Panc1 (cell line): Measurements from ENCODE around the gene SOX5.

ENCODE experiments used
- POLR2AphosphoS5 ChIP-seq: IDR thresholded peaks from 2 replicates; pipeline ENCODE4 v1.6.1; 2012; ENCODE audit warnings: mild to moderate bottlenecking, low read depth, low read length, moderate library complexity
- TCF7L2 ChIP-seq: IDR thresholded peaks from 2 replicates; pipeline ENCODE4 v1.6.1; 2011; ENCODE audit warnings: mild to moderate bottlenecking, low read depth, low read length, inconsistent platforms
- TF ChIP-seq, protein P1 (sequence below): fragments of 450-650 bp; IDR thresholded peaks from 2 replicates; pipeline ENCODE4 v1.5.1; 2017; ENCODE audit warnings: mild to moderate bottlenecking
- TF ChIP-seq, protein P2 (sequence below), 2 experiments: IDR thresholded peaks; 2 replicates each; pipeline ENCODE4 v1.6.1; 2011 to 2012; ENCODE audit warnings: low read depth in 2 of 2, control low read depth in 1 of 2, low read length in 1 of 2, mild to moderate bottlenecking in 1 of 2, moderate library complexity in 1 of 2; ENCODE audit not compliant: insufficient read depth in 1 of 2

DNA sequence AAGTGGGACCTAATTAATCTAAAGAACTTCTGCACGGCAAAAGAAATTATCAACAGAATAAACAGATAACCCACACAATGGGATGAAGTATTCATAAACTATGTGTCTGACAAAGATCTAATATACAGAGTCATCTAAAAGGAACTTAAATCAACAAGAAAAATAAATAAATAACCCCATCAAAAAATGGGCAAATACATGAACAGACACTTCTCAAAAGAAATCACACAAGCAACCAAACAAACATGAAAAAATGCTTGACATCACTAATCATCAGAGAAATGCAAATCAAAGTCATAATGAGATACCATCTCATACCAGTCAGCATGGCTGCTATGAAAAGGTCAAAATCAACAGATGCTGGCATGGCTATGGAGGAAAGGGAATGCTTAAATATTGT lies 466.9 kb downstream of the SOX5 start:
- TF ChIP-seq, protein P1, sequence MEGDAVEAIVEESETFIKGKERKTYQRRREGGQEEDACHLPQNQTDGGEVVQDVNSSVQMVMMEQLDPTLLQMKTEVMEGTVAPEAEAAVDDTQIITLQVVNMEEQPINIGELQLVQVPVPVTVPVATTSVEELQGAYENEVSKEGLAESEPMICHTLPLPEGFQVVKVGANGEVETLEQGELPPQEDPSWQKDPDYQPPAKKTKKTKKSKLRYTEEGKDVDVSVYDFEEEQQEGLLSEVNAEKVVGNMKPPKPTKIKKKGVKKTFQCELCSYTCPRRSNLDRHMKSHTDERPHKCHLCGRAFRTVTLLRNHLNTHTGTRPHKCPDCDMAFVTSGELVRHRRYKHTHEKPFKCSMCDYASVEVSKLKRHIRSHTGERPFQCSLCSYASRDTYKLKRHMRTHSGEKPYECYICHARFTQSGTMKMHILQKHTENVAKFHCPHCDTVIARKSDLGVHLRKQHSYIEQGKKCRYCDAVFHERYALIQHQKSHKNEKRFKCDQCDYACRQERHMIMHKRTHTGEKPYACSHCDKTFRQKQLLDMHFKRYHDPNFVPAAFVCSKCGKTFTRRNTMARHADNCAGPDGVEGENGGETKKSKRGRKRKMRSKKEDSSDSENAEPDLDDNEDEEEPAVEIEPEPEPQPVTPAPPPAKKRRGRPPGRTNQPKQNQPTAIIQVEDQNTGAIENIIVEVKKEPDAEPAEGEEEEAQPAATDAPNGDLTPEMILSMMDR = no peak
- TF ChIP-seq TCF7L2 (no peak), POLR2AphosphoS5 (no peak)
- TF ChIP-seq, protein P2, sequence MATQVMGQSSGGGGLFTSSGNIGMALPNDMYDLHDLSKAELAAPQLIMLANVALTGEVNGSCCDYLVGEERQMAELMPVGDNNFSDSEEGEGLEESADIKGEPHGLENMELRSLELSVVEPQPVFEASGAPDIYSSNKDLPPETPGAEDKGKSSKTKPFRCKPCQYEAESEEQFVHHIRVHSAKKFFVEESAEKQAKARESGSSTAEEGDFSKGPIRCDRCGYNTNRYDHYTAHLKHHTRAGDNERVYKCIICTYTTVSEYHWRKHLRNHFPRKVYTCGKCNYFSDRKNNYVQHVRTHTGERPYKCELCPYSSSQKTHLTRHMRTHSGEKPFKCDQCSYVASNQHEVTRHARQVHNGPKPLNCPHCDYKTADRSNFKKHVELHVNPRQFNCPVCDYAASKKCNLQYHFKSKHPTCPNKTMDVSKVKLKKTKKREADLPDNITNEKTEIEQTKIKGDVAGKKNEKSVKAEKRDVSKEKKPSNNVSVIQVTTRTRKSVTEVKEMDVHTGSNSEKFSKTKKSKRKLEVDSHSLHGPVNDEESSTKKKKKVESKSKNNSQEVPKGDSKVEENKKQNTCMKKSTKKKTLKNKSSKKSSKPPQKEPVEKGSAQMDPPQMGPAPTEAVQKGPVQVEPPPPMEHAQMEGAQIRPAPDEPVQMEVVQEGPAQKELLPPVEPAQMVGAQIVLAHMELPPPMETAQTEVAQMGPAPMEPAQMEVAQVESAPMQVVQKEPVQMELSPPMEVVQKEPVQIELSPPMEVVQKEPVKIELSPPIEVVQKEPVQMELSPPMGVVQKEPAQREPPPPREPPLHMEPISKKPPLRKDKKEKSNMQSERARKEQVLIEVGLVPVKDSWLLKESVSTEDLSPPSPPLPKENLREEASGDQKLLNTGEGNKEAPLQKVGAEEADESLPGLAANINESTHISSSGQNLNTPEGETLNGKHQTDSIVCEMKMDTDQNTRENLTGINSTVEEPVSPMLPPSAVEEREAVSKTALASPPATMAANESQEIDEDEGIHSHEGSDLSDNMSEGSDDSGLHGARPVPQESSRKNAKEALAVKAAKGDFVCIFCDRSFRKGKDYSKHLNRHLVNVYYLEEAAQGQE (IDR thresholded peaks at IDR 0.05; ENCODE audit: insufficient read depth in 1 of 2, low read depth in 2 of 2, low read length in 1 of 2) = no peak
